Measurements from ENCODE around the gene HSBP1.

DNA sequence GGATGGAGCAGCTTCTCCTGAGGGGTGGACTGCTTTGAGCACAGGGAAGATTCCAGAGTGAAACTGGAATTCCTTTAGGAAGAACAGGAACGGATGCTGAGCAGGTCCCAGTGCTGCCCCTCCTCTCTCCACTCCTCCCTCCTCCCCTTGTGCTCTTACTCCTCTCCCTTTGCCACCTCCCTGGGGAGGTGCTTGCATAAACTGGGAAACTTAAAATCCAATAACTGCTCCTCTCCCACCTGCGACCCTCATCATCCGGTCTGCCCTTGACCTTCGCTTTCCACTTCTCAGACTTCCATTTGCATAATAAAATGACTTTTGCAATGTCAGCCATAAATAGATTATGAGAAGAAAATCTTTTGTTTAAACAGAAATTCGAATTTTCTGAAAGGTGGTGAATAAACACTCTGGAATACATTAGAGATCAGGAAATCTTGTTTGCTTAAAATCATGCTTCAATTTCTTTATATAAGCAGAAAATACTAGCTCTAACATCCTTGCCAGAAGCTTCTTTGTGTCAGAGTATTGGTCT is 23.7 kb downstream of the HSBP1 start:
- TF ChIP-seq, protein P1, sequence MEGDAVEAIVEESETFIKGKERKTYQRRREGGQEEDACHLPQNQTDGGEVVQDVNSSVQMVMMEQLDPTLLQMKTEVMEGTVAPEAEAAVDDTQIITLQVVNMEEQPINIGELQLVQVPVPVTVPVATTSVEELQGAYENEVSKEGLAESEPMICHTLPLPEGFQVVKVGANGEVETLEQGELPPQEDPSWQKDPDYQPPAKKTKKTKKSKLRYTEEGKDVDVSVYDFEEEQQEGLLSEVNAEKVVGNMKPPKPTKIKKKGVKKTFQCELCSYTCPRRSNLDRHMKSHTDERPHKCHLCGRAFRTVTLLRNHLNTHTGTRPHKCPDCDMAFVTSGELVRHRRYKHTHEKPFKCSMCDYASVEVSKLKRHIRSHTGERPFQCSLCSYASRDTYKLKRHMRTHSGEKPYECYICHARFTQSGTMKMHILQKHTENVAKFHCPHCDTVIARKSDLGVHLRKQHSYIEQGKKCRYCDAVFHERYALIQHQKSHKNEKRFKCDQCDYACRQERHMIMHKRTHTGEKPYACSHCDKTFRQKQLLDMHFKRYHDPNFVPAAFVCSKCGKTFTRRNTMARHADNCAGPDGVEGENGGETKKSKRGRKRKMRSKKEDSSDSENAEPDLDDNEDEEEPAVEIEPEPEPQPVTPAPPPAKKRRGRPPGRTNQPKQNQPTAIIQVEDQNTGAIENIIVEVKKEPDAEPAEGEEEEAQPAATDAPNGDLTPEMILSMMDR (IDR thresholded peaks at IDR 0.05): no peak
- no peak for TF ChIP-seq SP1 (CRISPR knock-in tag; conservative IDR thresholded peaks at IDR 0.05)
- TF ChIP-seq, protein P2, sequence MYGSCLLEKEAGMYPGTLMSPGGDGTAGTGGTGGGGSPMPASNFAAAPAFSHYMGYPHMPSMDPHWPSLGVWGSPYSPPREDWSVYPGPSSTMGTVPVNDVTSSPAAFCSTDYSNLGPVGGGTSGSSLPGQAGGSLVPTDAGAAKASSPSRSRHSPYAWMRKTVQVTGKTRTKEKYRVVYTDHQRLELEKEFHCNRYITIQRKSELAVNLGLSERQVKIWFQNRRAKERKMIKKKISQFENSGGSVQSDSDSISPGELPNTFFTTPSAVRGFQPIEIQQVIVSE (CRISPR knock-in tag; IDR thresholded peaks at IDR 0.05; ENCODE audit: borderline replicate concordance): no peak
- TF ChIP-seq NR2C2 (CRISPR knock-in tag; IDR thresholded peaks at IDR 0.05): no peak
- TF ChIP-seq, protein P3, sequence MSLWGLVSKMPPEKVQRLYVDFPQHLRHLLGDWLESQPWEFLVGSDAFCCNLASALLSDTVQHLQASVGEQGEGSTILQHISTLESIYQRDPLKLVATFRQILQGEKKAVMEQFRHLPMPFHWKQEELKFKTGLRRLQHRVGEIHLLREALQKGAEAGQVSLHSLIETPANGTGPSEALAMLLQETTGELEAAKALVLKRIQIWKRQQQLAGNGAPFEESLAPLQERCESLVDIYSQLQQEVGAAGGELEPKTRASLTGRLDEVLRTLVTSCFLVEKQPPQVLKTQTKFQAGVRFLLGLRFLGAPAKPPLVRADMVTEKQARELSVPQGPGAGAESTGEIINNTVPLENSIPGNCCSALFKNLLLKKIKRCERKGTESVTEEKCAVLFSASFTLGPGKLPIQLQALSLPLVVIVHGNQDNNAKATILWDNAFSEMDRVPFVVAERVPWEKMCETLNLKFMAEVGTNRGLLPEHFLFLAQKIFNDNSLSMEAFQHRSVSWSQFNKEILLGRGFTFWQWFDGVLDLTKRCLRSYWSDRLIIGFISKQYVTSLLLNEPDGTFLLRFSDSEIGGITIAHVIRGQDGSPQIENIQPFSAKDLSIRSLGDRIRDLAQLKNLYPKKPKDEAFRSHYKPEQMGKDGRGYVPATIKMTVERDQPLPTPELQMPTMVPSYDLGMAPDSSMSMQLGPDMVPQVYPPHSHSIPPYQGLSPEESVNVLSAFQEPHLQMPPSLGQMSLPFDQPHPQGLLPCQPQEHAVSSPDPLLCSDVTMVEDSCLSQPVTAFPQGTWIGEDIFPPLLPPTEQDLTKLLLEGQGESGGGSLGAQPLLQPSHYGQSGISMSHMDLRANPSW (CRISPR knock-in tag; conservative IDR thresholded peaks at IDR 0.05; ENCODE audit: low read depth): no peak
- no peak for TF ChIP-seq TP53 (CRISPR knock-in tag; IDR thresholded peaks at IDR 0.05)
- no peak for TF ChIP-seq MXD4 (CRISPR knock-in tag; IDR thresholded peaks at IDR 0.05; ENCODE audit: borderline replicate concordance)
- no peak for TF ChIP-seq ATF1 (CRISPR knock-in tag; IDR thresholded peaks at IDR 0.05)
- TF ChIP-seq FOXJ3 (CRISPR knock-in tag; IDR thresholded peaks at IDR 0.05; ENCODE audit: borderline replicate concordance): no peak
- no peak for TF ChIP-seq ESRRA (CRISPR knock-in tag; IDR thresholded peaks at IDR 0.05; ENCODE audit: borderline replicate concordance)
- no peak for TF ChIP-seq FOXP1 (CRISPR knock-in tag; IDR thresholded peaks at IDR 0.05; ENCODE audit: borderline replicate concordance)
- TF ChIP-seq, protein P4, sequence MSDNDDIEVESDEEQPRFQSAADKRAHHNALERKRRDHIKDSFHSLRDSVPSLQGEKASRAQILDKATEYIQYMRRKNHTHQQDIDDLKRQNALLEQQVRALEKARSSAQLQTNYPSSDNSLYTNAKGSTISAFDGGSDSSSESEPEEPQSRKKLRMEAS (CRISPR knock-in tag; IDR thresholded peaks at IDR 0.05): no peak

Measured in WTC11 (cell line).